ENCODE measurements around the gene ZNF296. TPM values are rescaled to one million over a fixed set of nuclear protein-coding genes. Genes with fewer than 3 reads are reported as not detected.

Gene ZNF296
- total RNA-seq, 1 donor from 2014 or later: 0.12 TPM

GRCh38 chr19:45049073-45049736 is 27.1 kb downstream of the ZNF296 start:
- H3K27ac Mint-ChIP-seq (ENCODE audit: unreplicated experiment): peak overlapping the region; percentile 63

GRCh38 chr19:45047188-45047797 is 29.0 kb downstream of the ZNF296 start:
- no peak for TF ChIP-seq CTCF (IDR thresholded peaks at IDR 0.05)
- Mint-ChIP-seq H3K4me1 (ENCODE audit: low read depth) (peaks cover 10% of the 10 kb centered on the region), H3K9me3 (ENCODE audit: low read depth) (no peaks in the 10 kb centered on the region), H3K27me3 (ENCODE audit: low read depth) (no peaks in the 10 kb centered on the region), H3K27ac (ENCODE audit: unreplicated experiment) (no peak overlapping the region), H3K36me3 (ENCODE audit: low read depth) (peaks cover 6% of the 10 kb centered on the region), H3K4me3 (ENCODE audit: unreplicated experiment) (no peak overlapping the region)
- DNase-seq (ENCODE audit: low spot score): no peak

More at GRCh38 chr19:45049073-45049736, 27.1 kb downstream of the ZNF296 start:
- Mint-ChIP-seq H3K4me3 (ENCODE audit: unreplicated experiment) (no peak overlapping the region), H3K9me3 (ENCODE audit: low read depth) (no peaks in the 10 kb centered on the region), H3K36me3 (ENCODE audit: low read depth) (peaks cover 9% of the 10 kb centered on the region), H3K27me3 (ENCODE audit: low read depth) (no peaks in the 10 kb centered on the region), H3K4me1 (ENCODE audit: low read depth) (peaks cover 10% of the 10 kb centered on the region)
- DNase-seq (ENCODE audit: low spot score): no peak
- TF ChIP-seq CTCF (IDR thresholded peaks at IDR 0.05): no peak

- no peak overlapping the region for H3K27ac Mint-ChIP-seq (ENCODE audit: unreplicated experiment)
- H3K4me1 Mint-ChIP-seq (ENCODE audit: low read depth): peaks cover 18% of the 10 kb centered on the region
- no peaks in the 10 kb centered on the region for H3K9me3 Mint-ChIP-seq (ENCODE audit: low read depth)
- H3K4me3 Mint-ChIP-seq (ENCODE audit: unreplicated experiment): no peak overlapping the region
- TF ChIP-seq CTCF (IDR thresholded peaks at IDR 0.05): no peak
- H3K36me3 Mint-ChIP-seq (ENCODE audit: low read depth): peaks cover 10% of the 10 kb centered on the region
- DNase-seq (ENCODE audit: low spot score): no peak
- no peaks in the 10 kb centered on the region for H3K27me3 Mint-ChIP-seq (ENCODE audit: low read depth)
Measured at GRCh38 chr19:45046355-45046754, 29.9 kb downstream of the ZNF296 start.

GRCh38 chr19:45045671-45046353 is 30.5 kb downstream of the ZNF296 start:
- Mint-ChIP-seq H3K4me3 (ENCODE audit: unreplicated experiment) (no peak overlapping the region), H3K4me1 (ENCODE audit: low read depth) (peaks cover 22% of the 10 kb centered on the region), H3K27me3 (ENCODE audit: low read depth) (no peaks in the 10 kb centered on the region), H3K9me3 (ENCODE audit: low read depth) (no peaks in the 10 kb centered on the region), H3K27ac (ENCODE audit: unreplicated experiment) (no peak overlapping the region), H3K36me3 (ENCODE audit: low read depth) (peaks cover 12% of the 10 kb centered on the region)
- TF ChIP-seq CTCF (IDR thresholded peaks at IDR 0.05): no peak
- no peak for DNase-seq (ENCODE audit: low spot score)

GRCh38 chr19:45041125-45041524 is 35.2 kb downstream of the ZNF296 start:
- Mint-ChIP-seq H3K4me1 (ENCODE audit: low read depth) (peaks cover 30% of the 10 kb centered on the region), H3K4me3 (ENCODE audit: unreplicated experiment) (no peak overlapping the region), H3K9me3 (ENCODE audit: low read depth) (no peaks in the 10 kb centered on the region), H3K27me3 (ENCODE audit: low read depth) (no peaks in the 10 kb centered on the region), H3K36me3 (ENCODE audit: low read depth) (peaks cover 14% of the 10 kb centered on the region), H3K27ac (ENCODE audit: unreplicated experiment) (no peak overlapping the region)
- TF ChIP-seq CTCF (IDR thresholded peaks at IDR 0.05): no peak
- DNase-seq (ENCODE audit: low spot score): no peak

Measured in chondrocyte (in vitro differentiated cells).